PC-3 (cell line): ENCODE results near the gene NPRL2. TPM values are rescaled to one million over a fixed set of nuclear protein-coding genes. Genes with fewer than 3 reads are reported as not detected.

Experiments used
- ATAC-seq: fragments of 200-7000 bp; cut with Tn5 transposase; 2 replicates; pipeline ENCODE4 v1.9.1; 2020; ENCODE audit warnings: mild to moderate bottlenecking, moderate library complexity
- BruUV-seq: library from RNA; stranded (reverse); fragments of 400-500 nt; replicated peaks from 2 replicates; lab custom pipeline; 2021; lab: Mats Ljungman, UMichigan
- CTCF ChIA-PET: fragments of 300-600 bp; sonication (Branson Sonifier 250); formaldehyde crosslinking; loops from one replicate; lab custom pipeline; 2022; ENCODE audit warnings: antibody characterized with exemption; lab: Charles Lee
- POLR2A ChIA-PET: fragments of 300-600 bp; sonication (Branson Sonifier 250); formaldehyde crosslinking; loops from one replicate; lab custom pipeline; 2022; ENCODE audit warnings: antibody characterized with exemption; ENCODE audit not compliant: unreplicated experiment; lab: Charles Lee
- DNase-seq: peaks from one replicate; pipeline ENCODE4 v3.0.0-alpha.2; 2015
- H2AFZ ChIP-seq: fragments of 300-600 bp; sonication (generic); 2 replicates; pipeline ENCODE4 v1.6.0; 2016; ENCODE audit warnings: antibody characterized with exemption, low read length
- H3F3A ChIP-seq: fragments of 300-600 bp; sonication (generic); one replicate; pipeline ENCODE4 v1.6.0; 2017; ENCODE audit warnings: antibody characterized with exemption, low read length, control low read depth, mild to moderate bottlenecking; ENCODE audit not compliant: unreplicated experiment
- H3K27ac ChIP-seq: fragments of 300-600 bp; sonication (generic); 2 replicates; pipeline ENCODE4 v1.5.1; 2016; ENCODE audit warnings: mild to moderate bottlenecking, low read length
- H3K27me3 ChIP-seq: fragments of 300-600 bp; sonication (generic); 2 replicates; pipeline ENCODE4 v1.6.1; 2016; ENCODE audit warnings: low read length, mixed read lengths
- H3K36me3 ChIP-seq: fragments of 300-600 bp; sonication (generic); 2 replicates; pipeline ENCODE4 v1.6.1; 2016; ENCODE audit warnings: low read depth, mixed run types, low read length, mixed read lengths
- H3K4me1 ChIP-seq: fragments of 300-600 bp; sonication (generic); 2 replicates; pipeline ENCODE4 v1.5.1; 2016; ENCODE audit warnings: low read length; ENCODE audit not compliant: insufficient read depth
- H3K4me2 ChIP-seq: fragments of 300-600 bp; sonication (generic); 2 replicates; pipeline ENCODE4 v1.6.0; 2016; ENCODE audit warnings: low read length
- H3K4me3 ChIP-seq: fragments of 300-600 bp; sonication (generic); 2 replicates; pipeline ENCODE4 v1.5.1; 2016; ENCODE audit warnings: mild to moderate bottlenecking, low read length, mixed read lengths
- H3K79me2 ChIP-seq: fragments of 300-600 bp; sonication (generic); 2 replicates; pipeline ENCODE4 v1.6.1; 2017; ENCODE audit warnings: low read length, mixed read lengths
- H3K9ac ChIP-seq: fragments of 300-600 bp; sonication (generic); 2 replicates; pipeline ENCODE4 v1.6.0; 2016; ENCODE audit warnings: mild to moderate bottlenecking, low read length
- H3K9me2 ChIP-seq: fragments of 300-600 bp; sonication (generic); replicated peaks from 2 replicates; pipeline ENCODE4 v1.6.1; 2016; ENCODE audit warnings: mixed run types, low read length, mixed read lengths
- H3K9me3 ChIP-seq: fragments of 300-600 bp; sonication (generic); 2 replicates; pipeline ENCODE4 v1.6.1; 2016; ENCODE audit warnings: low read length, mixed read lengths
- H4K20me1 ChIP-seq: fragments of 300-600 bp; sonication (generic); 2 replicates; pipeline ENCODE4 v1.6.1; 2016; ENCODE audit warnings: low read length, mixed read lengths
- CTCF ChIP-seq: fragments of 300-600 bp; sonication (generic); conservative IDR thresholded peaks from 2 replicates; pipeline ENCODE4 v1.5.1; 2017; ENCODE audit warnings: antibody characterized with exemption, low read depth, mild to moderate bottlenecking, low read length
- EZH2 ChIP-seq: fragments of 300-600 bp; sonication (generic); IDR thresholded peaks from one replicate; pipeline ENCODE4 v1.6.1; 2017; ENCODE audit warnings: antibody characterized with exemption, mild to moderate bottlenecking, low read length; ENCODE audit not compliant: unreplicated experiment
- EZH2phosphoT487 ChIP-seq: fragments of 300-600 bp; sonication (generic); IDR thresholded peaks from 2 replicates; pipeline ENCODE4 v1.6.1; 2018; ENCODE audit warnings: mild to moderate bottlenecking, antibody characterized with exemption, low read length, borderline replicate concordance
- intact Hi-C: fragments of 100-400 bp; cut with micrococcal nuclease; formaldehyde crosslinking; loops from 2 replicates; pipeline ENCODE4 v1.9.0; 2023
- total RNA-seq: library from RNA; depleted of rRNA; stranded (reverse); fragments of >200 nt; gene quantifications from 2 replicates; pipeline ENCODE4 v1.2.3, GENCODE V29; 2014

NPRL2 gene
- total RNA-seq, 1 experiment from 2014 or later: 56.9 TPM

- Histone ChIP-seq H2AFZ (no peak overlapping the region), H3K4me1 (no peaks in the 10 kb centered on the region), H3K4me3 (no peak overlapping the region), H3K79me2 (no peaks in the 10 kb centered on the region), H3F3A (no peaks in the 10 kb centered on the region), H4K20me1 (no peaks in the 10 kb centered on the region), H3K9me2 (no peaks in the 10 kb centered on the region), H3K4me2 (no peak overlapping the region), H3K27me3 (no peaks in the 10 kb centered on the region), H3K9ac (no peak overlapping the region), H3K9me3 (no peaks in the 10 kb centered on the region), H3K36me3 (no peaks in the 10 kb centered on the region), H3K27ac (no peak overlapping the region)
- no peak for TF ChIP-seq EZH2
- no peak for TF ChIP-seq CTCF
- TF ChIP-seq EZH2phosphoT487: no peak
- BruUV-seq: no TSS peak
- intact Hi-C loops: no loop called here
- CTCF ChIA-PET: no interaction called here
- POLR2A ChIA-PET: no interaction called here
- no peak for DNase-seq
- no peak for ATAC-seq
Measured at GRCh38 chr3:50374363-50375257, 24.0 kb upstream of the NPRL2 start.

GRCh38 chr3:50373146-50374051 lies 22.8 kb upstream of the NPRL2 start:
- no TSS peak for BruUV-seq
- Histone ChIP-seq H3K9me3 (no peaks in the 10 kb centered on the region), H3K9me2 (no peaks in the 10 kb centered on the region), H3K4me3 (no peak overlapping the region), H3K4me1 (no peaks in the 10 kb centered on the region), H3K36me3 (no peaks in the 10 kb centered on the region), H2AFZ (no peak overlapping the region), H3K27me3 (no peaks in the 10 kb centered on the region), H3K4me2 (no peak overlapping the region), H3K79me2 (no peaks in the 10 kb centered on the region), H3K27ac (no peak overlapping the region), H3F3A (no peaks in the 10 kb centered on the region), H3K9ac (no peak overlapping the region), H4K20me1 (no peaks in the 10 kb centered on the region)
- intact Hi-C loops: no loop called here
- POLR2A ChIA-PET: no interaction called here
- TF ChIP-seq CTCF (no peak), EZH2phosphoT487 (no peak), EZH2 (no peak)
- CTCF ChIA-PET: no interaction called here
- ATAC-seq: no peak
- DNase-seq: no peak
